ENCODE data around the gene TMEM163. TPM values are rescaled to one million over a fixed set of nuclear protein-coding genes. Genes with fewer than 3 reads are reported as not detected.

Gene TMEM163
- polyA plus RNA-seq, 1 experiment = not detected

GRCh38 chr2:134470561-134471168, 248.1 kb downstream of the TMEM163 start:
- no peak for DNase-seq (ENCODE audit: low read depth, low spot score)
- ChIA-PET POLR2A (interaction anchor here (2.1 kb wide), 1 partner anchor 9 kb away, joined by 4 read pairs; no protein-coding TSS in a partner anchor), CTCF (interaction anchor here (2.3 kb wide), 1 partner anchor 20 kb away, joined by 11 read pairs; no protein-coding TSS in a partner anchor)

GRCh38 chr2:134469516-134470115, 249.2 kb downstream of the TMEM163 start:
- Histone ChIP-seq H3K27me3 (ENCODE audit: control insufficient read depth, insufficient read depth, low read length) (peaks cover 8% of the 10 kb centered on the region), H3K9me3 (ENCODE audit: control insufficient read depth, insufficient read depth, low read length) (no peaks in the 10 kb centered on the region; the same call in 1 of the 2 replicates), H3K4me3 (ENCODE audit: low read depth, low read length) (no peak overlapping the region), H3K27ac (ENCODE audit: low read depth, low read length) (no peak overlapping the region)
- TF ChIP-seq, protein P1, sequence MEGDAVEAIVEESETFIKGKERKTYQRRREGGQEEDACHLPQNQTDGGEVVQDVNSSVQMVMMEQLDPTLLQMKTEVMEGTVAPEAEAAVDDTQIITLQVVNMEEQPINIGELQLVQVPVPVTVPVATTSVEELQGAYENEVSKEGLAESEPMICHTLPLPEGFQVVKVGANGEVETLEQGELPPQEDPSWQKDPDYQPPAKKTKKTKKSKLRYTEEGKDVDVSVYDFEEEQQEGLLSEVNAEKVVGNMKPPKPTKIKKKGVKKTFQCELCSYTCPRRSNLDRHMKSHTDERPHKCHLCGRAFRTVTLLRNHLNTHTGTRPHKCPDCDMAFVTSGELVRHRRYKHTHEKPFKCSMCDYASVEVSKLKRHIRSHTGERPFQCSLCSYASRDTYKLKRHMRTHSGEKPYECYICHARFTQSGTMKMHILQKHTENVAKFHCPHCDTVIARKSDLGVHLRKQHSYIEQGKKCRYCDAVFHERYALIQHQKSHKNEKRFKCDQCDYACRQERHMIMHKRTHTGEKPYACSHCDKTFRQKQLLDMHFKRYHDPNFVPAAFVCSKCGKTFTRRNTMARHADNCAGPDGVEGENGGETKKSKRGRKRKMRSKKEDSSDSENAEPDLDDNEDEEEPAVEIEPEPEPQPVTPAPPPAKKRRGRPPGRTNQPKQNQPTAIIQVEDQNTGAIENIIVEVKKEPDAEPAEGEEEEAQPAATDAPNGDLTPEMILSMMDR (IDR thresholded peaks at IDR 0.05; ENCODE audit: low read depth, low read length) = no peak
- CTCF ChIA-PET = interaction anchor here (0.7 to 2.3 kb wide), 2 partner anchors 19 to 1654 kb away, joined by 3 to 11 read pairs; no protein-coding TSS in a partner anchor
- DNase-seq (ENCODE audit: low read depth, low spot score) = no peak
- POLR2A ChIA-PET = interaction anchor here (2.1 kb wide), 1 partner anchor 10 kb away, joined by 4 read pairs; no protein-coding TSS in a partner anchor

More at GRCh38 chr2:134470561-134471168, 248.1 kb downstream of the TMEM163 start:
- peaks cover 8% of the 10 kb centered on the region for H3K27me3 ChIP-seq (ENCODE audit: control insufficient read depth, insufficient read depth, low read length)
- H3K4me3 ChIP-seq (ENCODE audit: low read depth, low read length) = no peak overlapping the region
- TF ChIP-seq, protein P1 (IDR thresholded peaks at IDR 0.05; ENCODE audit: low read depth, low read length) = no peak
- no peaks in the 10 kb centered on the region; the same call in 1 of the 2 replicates for H3K9me3 ChIP-seq (ENCODE audit: control insufficient read depth, insufficient read depth, low read length)
- no peak overlapping the region for H3K27ac ChIP-seq (ENCODE audit: low read depth, low read length)

GRCh38 chr2:134468776-134469175, 250.0 kb downstream of the TMEM163 start:
- ChIA-PET POLR2A (interaction anchor here (0.5 to 2.1 kb wide), 2 partner anchors 11 to 162 kb away, joined by 3 to 4 read pairs; no protein-coding TSS in a partner anchor), CTCF (interaction anchor here (2.3 kb wide), 1 partner anchor 18 kb away, joined by 11 read pairs; no protein-coding TSS in a partner anchor)
- Histone ChIP-seq H3K9me3 (ENCODE audit: control insufficient read depth, insufficient read depth, low read length) (no peaks in the 10 kb centered on the region; the same call in 1 of the 2 replicates), H3K27ac (ENCODE audit: low read depth, low read length) (no peak overlapping the region), H3K27me3 (ENCODE audit: control insufficient read depth, insufficient read depth, low read length) (peaks cover 6% of the 10 kb centered on the region), H3K4me3 (ENCODE audit: low read depth, low read length) (no peak overlapping the region)
- TF ChIP-seq, protein P1 (IDR thresholded peaks at IDR 0.05; ENCODE audit: low read depth, low read length) = no peak
- DNase-seq (ENCODE audit: low read depth, low spot score) = no peak

- ChIA-PET POLR2A (no interaction called here), CTCF (interaction anchor here (2.3 kb wide), 1 partner anchor 17 kb away, joined by 11 read pairs; no protein-coding TSS in a partner anchor)
- no peaks in the 10 kb centered on the region; the same call in 1 of the 2 replicates for H3K9me3 ChIP-seq (ENCODE audit: control insufficient read depth, insufficient read depth, low read length)
- no peak overlapping the region for H3K27ac ChIP-seq (ENCODE audit: low read depth, low read length)
- no peak overlapping the region for H3K4me3 ChIP-seq (ENCODE audit: low read depth, low read length)
- TF ChIP-seq, protein P1 (IDR thresholded peaks at IDR 0.05; ENCODE audit: low read depth, low read length) = no peak
- DNase-seq (ENCODE audit: low read depth, low spot score) = no peak
- peaks cover 6% of the 10 kb centered on the region for H3K27me3 ChIP-seq (ENCODE audit: control insufficient read depth, insufficient read depth, low read length)
Observed at GRCh38 chr2:134468164-134468563, 250.6 kb downstream of the TMEM163 start.

DNA sequence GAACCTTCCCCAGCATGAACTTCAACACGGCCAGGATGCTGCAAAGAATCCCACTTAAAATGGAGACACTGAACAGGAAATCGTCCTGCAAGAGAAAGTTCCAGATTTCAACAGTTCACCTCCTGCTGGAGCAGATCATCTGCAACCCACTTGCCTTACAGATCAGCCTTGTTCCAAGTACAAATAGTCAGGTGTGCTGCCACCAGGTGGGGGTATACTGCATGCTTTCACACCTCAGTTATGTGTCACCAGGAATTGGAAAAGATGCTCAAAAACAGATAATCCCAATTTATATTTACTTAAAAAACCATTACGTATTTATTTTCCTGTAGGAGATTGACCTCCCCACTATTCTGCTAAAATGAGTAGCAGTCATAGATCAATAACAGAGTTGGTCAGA, 252.7 kb downstream of the TMEM163 start:
- Histone ChIP-seq H3K27ac (ENCODE audit: low read depth, low read length) (no peak overlapping the region), H3K9me3 (ENCODE audit: control insufficient read depth, insufficient read depth, low read length) (no peaks in the 10 kb centered on the region; the same call in 1 of the 2 replicates), H3K4me3 (ENCODE audit: low read depth, low read length) (no peak overlapping the region), H3K27me3 (ENCODE audit: control insufficient read depth, insufficient read depth, low read length) (peaks cover 9% of the 10 kb centered on the region)
- DNase-seq (ENCODE audit: low read depth, low spot score) = no peak
- POLR2A ChIA-PET = no interaction called here
- TF ChIP-seq, protein P1 (IDR thresholded peaks at IDR 0.05; ENCODE audit: low read depth, low read length) = no peak; the same call in 1 of the 2 replicates
- CTCF ChIA-PET = no interaction called here
